ENCODE measurements around the gene ACACA.

Gene ACACA

DNA sequence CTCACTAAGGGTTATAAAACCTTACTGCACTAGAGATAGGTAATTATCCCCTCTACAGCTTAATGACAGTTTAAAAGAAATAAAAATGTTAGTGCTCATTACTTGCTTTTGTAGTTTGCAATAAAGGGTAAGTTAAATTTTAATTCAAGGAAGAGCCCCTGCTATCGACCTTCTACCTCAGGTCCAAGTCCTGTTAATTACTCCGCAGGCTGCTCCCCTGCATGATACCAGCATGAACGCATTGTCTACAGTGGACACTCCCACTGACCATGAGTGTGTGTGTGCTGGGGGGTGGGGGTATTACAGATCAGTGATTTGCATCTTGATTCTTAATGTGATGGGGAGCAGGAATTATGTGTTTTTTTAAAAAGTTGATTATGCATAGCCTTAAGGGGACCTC lies 354.8 kb downstream of the ACACA start:
- FAIRE-seq (no peak), DNase-seq (ENCODE audit: insufficient read length) (no peak)
- TF ChIP-seq POLR2AphosphoS5 (IDR thresholded peaks at IDR 0.05; ENCODE audit: low read depth, low read length) (no peak), TAF1 (IDR thresholded peaks at IDR 0.05; ENCODE audit: borderline replicate concordance, low read depth, low read length) (no peak), POLR2A (IDR thresholded peaks at IDR 0.05; ENCODE audit: low read depth, low read length) (no peak)

DNA sequence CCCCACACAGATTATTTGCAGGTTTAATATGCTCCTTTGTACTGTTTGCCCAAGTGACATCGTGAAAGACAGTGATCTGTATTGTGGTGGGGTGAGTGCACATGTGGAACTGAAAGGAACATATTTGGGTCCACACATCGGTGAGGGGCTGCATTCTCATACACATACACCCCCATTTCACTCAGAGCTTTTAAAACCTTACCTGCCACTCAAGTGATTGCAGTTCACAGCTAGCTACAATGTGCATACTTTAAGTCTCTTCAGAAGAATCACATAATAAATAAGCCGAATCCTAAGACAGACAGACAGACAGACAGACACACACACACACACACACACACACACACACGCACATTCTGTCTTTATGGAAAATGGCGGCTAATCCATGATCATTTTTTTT lies 355.3 kb downstream of the ACACA start:
- no peak for DNase-seq (ENCODE audit: insufficient read length)
- FAIRE-seq = no peak
- TF ChIP-seq POLR2A (IDR thresholded peaks at IDR 0.05; ENCODE audit: low read depth, low read length) = no peak

DNA sequence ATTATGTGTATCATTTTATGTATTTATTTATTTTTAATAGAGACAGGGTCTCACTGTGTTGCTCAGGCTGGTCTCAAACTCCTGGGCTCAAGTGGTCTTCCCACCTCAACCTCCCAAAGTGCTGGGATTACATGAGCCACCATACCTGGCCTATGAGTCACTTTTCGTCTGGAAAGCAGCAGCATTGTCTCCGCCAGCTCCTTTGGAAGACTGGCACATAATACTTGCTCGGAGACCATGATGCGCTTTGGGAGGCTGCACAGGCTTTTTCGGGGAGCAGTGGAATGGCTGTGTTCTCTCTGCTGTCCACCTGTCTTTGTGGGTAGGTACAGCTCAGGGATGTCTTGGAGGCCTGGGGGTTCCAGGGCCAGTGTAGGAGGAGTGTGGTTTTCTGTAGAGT lies 355.7 kb downstream of the ACACA start:
- TF ChIP-seq TAF1 (IDR thresholded peaks at IDR 0.05; ENCODE audit: borderline replicate concordance, low read depth, low read length) (no peak), POLR2AphosphoS5 (IDR thresholded peaks at IDR 0.05; ENCODE audit: low read depth, low read length) (no peak)
- DNase-seq (ENCODE audit: insufficient read length) = no peak
- FAIRE-seq = no peak

DNA sequence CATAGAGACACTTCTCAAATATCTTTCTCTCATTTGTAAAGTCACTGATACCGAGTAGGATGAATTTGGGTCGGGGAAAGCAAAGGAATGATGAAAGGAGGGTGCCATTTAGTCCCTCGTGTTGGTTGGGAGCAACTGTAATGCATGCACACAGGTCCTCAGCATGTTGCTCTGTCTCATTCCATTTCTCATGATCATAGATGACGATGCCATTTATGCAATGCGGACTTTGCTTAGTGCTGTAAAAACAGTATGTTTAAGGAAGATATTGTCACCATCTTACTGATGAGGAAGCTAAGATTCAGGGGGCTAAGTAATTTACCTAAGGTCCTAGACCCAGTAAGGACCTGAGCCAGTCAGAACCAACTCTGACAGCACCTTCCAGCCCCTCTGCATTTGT lies 357.8 kb downstream of the ACACA start:
- no peak for TF ChIP-seq POLR2AphosphoS5 (IDR thresholded peaks at IDR 0.05; ENCODE audit: low read depth, low read length)
- TF ChIP-seq POLR2A (IDR thresholded peaks at IDR 0.05; ENCODE audit: low read depth, low read length) = no peak
- TF ChIP-seq TAF1 (IDR thresholded peaks at IDR 0.05; ENCODE audit: borderline replicate concordance, low read depth, low read length) = no peak
- FAIRE-seq (no peak), DNase-seq (ENCODE audit: insufficient read length) (no peak)

DNA sequence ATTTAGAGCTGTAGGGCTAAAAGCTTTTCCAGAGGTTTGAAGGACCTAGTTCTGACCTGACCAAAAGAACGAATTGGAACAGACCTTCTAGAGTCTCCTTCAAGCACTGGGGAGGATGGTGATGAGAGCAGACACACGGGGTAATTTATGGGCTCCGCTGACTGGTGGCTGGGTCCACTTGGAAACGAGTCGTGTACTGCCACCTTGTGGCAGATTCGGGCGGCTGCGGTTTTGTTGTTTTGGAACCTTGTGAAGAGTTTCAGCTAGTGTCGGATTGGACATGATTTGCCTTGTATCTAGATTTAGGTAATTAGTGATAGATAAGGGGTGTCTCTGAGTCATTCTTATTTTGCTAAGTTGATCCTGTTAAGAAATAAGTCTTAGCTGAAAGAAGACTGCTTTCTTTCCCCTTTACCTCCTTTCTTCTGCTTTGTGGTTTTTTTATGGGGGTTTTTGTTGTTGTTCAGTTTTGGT lies 359.0 kb downstream of the ACACA start:
- peak; percentile 53 for DNase-seq (ENCODE audit: insufficient read length)
- no peak for TF ChIP-seq TAF1 (IDR thresholded peaks at IDR 0.05; ENCODE audit: borderline replicate concordance, low read depth, low read length)
- TF ChIP-seq POLR2A (IDR thresholded peaks at IDR 0.05; ENCODE audit: low read depth, low read length) = no peak
- TF ChIP-seq POLR2AphosphoS5 (IDR thresholded peaks at IDR 0.05; ENCODE audit: low read depth, low read length) = no peak
- FAIRE-seq = no peak

DNA sequence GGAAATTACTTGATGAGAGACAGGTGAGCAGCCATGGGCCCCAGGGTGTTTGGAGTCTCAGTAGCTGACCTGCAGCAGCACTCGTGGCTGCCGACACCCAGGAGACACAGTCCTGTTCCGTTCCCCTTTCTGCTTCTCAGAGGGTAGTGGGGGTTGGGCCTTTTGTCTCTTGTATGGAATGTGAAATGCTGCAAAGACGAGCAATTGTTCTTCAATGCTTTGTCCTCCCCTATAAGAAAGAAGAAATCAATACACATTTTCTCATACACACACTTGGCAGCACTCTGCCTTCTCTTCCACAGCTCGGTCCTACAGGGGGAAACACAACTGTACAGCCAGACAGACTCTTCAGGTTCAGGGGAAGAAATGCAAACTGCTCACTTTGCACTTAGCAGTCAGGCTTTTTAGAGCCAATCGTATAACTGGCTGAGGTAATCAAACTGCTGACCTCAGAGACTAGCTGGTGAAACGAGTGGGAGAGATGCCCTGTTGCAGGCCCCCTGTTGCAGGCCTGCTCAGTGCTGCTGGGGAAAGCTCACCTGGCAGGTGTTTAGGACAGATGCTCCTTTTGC lies 361.2 kb downstream of the ACACA start:
- TF ChIP-seq POLR2A (IDR thresholded peaks at IDR 0.05; ENCODE audit: low read depth, low read length) (no peak), POLR2AphosphoS5 (IDR thresholded peaks at IDR 0.05; ENCODE audit: low read depth, low read length) (no peak), TAF1 (IDR thresholded peaks at IDR 0.05; ENCODE audit: borderline replicate concordance, low read depth, low read length) (no peak)
- no peak for DNase-seq (ENCODE audit: insufficient read length)
- no peak for FAIRE-seq

DNA sequence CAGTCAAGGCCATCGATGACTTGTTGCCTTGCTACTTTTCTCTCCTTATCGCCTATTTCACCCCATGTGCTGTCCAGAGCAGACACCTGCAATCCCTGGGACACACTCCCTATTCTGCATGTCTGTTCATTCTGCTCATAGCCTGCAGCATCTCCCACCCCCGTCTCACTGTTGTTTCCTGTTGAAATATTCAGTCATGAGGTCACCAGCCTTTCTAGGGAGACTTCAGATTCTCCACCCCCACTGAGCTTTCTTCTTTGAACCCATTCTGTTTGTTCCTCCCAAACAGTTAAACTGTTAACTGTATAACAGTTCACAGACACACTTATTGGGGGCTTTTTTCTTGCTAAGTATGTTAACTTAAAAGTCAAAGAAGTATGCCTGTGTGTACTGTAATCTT lies 363.4 kb downstream of the ACACA start:
- no peak for TF ChIP-seq POLR2A (IDR thresholded peaks at IDR 0.05; ENCODE audit: low read depth, low read length)
- TF ChIP-seq POLR2AphosphoS5 (IDR thresholded peaks at IDR 0.05; ENCODE audit: low read depth, low read length) = no peak
- TF ChIP-seq TAF1 (IDR thresholded peaks at IDR 0.05; ENCODE audit: borderline replicate concordance, low read depth, low read length) = no peak
- DNase-seq (ENCODE audit: insufficient read length) (no peak), FAIRE-seq (no peak)

DNA sequence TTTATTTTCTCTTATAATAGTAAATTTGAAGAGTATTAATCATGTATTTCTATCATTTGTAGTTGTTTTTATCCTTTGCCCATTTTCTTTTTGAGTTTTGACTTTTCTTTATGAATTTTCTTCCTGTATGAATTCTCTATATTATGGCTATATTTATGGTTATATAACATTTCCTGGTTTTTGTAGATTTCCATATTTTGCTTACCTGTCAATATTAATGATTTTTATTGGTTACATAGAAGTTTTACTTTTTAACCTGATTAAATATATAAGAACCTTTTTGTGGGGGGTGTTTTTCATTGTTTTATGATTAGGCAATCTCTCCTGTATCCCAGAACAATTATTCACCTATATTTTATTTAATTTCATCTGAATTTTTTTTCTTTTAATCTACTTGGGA lies 364.7 kb downstream of the ACACA start:
- TF ChIP-seq POLR2AphosphoS5 (IDR thresholded peaks at IDR 0.05; ENCODE audit: low read depth, low read length) (no peak), TAF1 (IDR thresholded peaks at IDR 0.05; ENCODE audit: borderline replicate concordance, low read depth, low read length) (no peak), POLR2A (IDR thresholded peaks at IDR 0.05; ENCODE audit: low read depth, low read length) (no peak)
- FAIRE-seq (no peak), DNase-seq (ENCODE audit: insufficient read length) (no peak)

DNA sequence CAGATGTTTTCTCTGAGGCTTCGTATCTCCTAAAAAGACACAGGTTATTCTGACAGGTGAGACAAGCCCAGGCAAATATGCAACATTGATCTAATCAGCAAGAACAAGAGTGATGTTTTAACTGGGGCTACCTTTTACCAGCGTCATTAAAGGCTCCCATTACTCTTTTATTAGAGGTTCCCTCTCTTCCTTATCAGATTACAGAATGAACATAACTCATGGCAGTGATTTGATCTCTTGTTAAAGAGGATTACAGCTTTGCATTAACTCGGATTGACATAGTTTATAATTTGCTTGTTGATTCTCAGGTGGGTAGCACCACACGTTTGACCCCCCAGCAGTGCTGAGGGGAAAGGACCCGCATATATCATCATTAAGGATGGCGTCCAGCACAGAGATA lies 367.4 kb downstream of the ACACA start:
- TF ChIP-seq TAF1 (IDR thresholded peaks at IDR 0.05; ENCODE audit: borderline replicate concordance, low read depth, low read length) = no peak
- TF ChIP-seq POLR2A (IDR thresholded peaks at IDR 0.05; ENCODE audit: low read depth, low read length) = no peak
- no peak for TF ChIP-seq POLR2AphosphoS5 (IDR thresholded peaks at IDR 0.05; ENCODE audit: low read depth, low read length)
- no peak for DNase-seq (ENCODE audit: insufficient read length)
- no peak for FAIRE-seq

DNA sequence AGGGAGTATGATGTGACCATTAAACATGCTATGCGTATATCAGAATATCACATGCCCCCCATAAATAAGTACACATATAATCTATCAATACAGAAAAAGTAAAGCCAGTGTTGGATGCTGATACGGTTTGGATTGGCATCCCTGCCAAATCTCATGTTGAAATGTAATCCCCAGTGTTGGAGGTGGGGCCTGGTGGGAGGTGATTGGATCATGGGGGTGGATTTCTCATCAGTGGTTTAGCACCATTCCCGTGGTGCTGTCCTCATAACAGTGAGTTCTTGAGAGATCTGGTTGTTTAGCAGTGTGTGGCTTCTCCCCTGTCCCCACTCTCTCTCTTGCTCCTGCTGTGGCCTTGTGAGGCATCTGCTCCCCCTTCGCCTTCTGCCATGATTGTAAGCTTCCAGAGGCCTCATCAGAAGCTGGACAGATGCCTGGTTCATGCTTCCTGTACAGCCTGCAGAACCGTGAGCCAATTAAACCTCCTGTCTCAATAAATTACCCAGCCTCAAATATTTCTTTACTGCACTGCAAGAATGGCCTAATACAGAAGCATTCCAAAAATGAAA lies 369.0 kb downstream of the ACACA start:
- DNase-seq (ENCODE audit: insufficient read length) (no peak), FAIRE-seq (no peak)
- TF ChIP-seq POLR2A (IDR thresholded peaks at IDR 0.05; ENCODE audit: low read depth, low read length) (no peak), TAF1 (IDR thresholded peaks at IDR 0.05; ENCODE audit: borderline replicate concordance, low read depth, low read length) (no peak), POLR2AphosphoS5 (IDR thresholded peaks at IDR 0.05; ENCODE audit: low read depth, low read length) (no peak)

Measured in GM12892 (cell line).